Caki2 (cell line): ENCODE results near the gene NSD2. TPM values are rescaled to one million over a fixed set of nuclear protein-coding genes. Genes with fewer than 3 reads are reported as not detected.
"Not testable (repeated sequence)": the region's sequence is repeated elsewhere in the genome, so short reads cannot be mapped to it uniquely, and the experiment has no call there.

ENCODE experiments used
- DNase-seq: peaks from one replicate; pipeline ENCODE4 v3.0.0-alpha.2; 2015; ENCODE audit warnings: low read depth
- in situ Hi-C: cut with HindIII; loops from 2 replicates; pipeline ENCODE4 v1.10.0; 2016; ENCODE audit warnings: low sequenced_read_pairs, low pct_unique_long_range_greater_than_20kb, mixed read lengths
- total RNA-seq: library from RNA; depleted of rRNA; stranded (reverse); fragments of >200 nt; shearing (Covaris generic); gene quantifications from 2 replicates; pipeline ENCODE4 v1.2.3, GENCODE V29; 2014; ENCODE audit warnings: low replicate concordance

Gene NSD2
- total RNA-seq, 1 experiment from 2014 or later, result 54.8 TPM

DNA sequence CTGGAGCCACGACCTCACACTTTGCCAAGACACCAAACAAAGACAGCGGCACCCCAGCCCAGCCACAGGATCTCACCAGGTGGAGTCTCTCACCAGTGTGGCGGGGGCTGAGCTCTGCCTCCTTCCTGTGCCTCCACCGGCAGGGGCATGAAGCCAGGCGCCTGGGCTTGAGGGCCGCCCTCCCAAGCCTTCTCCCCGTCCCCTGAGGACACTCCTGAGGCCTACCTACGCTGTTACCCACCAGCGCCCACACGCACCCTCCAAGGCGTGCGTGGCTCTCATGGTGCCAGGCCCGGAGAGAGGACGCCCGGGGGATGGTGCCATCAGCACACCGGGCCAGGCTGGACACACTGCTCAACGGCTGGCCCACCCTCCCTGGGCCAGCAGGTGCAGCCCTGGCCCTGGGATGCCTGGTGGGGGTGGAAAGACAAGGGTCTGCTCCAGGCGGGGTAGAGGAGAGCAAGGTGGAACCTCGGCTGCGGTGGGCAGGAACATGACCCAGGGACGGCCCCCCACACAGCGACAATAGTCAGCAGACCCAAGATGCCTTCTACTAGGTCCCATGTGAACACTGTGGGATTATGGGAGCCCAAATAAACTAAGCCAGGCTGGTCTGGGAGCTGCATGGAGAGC, 115.5 kb downstream of the NSD2 start:
- in situ Hi-C loops, result no loop called here
- DNase-seq, result no peak

DNA sequence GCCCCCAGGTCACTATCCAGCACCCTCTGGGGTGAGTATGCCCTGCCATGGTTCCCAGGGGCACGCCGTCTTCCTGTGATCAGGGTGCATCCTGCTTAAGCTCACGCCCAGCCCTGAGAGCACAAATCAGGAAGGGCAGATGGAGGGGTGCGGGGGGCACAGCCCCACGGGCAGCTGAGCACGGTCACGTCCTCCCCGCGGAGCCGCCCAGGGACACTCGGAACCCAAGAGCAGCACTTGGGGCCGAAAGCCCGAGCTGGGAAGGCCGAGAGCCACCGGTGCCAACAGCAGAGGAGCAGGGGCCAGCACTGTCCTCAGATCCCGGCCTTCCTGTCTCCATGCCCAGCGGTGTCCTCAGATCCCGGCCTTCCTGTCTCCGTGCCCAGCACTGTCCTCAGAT, 116.1 kb downstream of the NSD2 start:
- in situ Hi-C loops, result no loop called here
- DNase-seq, result no peak

DNA sequence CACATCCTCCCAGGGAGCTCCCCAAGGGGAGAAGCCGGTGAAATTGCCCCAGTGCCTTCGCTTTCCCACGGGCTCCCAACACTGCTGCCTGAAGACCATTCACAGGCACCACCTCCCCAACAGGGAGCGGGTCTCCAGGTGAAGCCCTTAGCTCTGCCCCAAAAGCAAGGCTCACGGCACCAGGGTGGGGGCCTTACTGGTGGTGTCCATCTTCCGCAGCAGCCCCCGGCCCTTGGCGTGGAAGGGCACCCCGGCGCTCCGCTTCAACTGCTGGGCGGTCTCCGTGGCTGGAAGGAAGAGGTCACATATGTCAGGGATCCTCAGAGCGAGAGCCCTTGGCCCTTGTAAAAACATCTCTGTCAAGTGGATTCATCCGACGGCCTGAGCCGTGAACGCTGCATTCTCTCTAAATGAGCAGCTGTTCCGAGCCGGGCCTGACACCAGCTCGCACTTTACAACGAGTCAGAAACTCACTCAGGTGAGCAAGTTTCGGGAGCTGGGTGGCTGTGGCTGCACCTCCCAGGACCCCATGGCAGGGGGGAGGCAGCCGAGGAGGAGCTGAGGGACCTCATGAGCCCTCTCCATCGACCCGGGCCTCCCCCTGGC, 116.6 kb downstream of the NSD2 start:
- DNase-seq, result no peak
- in situ Hi-C loops, result no loop called here

DNA sequence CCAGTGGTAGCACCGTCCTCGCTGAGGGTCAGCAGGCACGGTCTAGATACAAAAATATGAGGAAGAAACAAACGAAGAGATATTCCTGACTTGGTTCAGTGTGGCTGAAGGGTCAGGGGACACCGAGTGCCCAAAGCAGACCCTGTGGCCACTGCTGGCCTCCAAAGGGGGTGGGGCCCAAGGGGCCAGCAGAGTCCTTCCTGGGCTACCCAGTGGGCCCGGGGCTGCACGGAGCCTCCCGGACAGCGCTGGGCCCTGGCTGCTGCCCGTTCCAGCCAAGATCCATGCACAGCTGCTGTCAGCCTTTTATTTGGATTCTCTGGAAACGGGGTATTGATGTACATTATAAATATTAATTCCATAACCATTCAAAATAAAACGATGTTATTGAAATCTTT, 117.1 kb downstream of the NSD2 start:
- in situ Hi-C loops, result no loop called here
- DNase-seq, result no peak

GRCh38 chr4:1989533-1990347, 118.5 kb downstream of the NSD2 start:
- no peak for DNase-seq

DNA sequence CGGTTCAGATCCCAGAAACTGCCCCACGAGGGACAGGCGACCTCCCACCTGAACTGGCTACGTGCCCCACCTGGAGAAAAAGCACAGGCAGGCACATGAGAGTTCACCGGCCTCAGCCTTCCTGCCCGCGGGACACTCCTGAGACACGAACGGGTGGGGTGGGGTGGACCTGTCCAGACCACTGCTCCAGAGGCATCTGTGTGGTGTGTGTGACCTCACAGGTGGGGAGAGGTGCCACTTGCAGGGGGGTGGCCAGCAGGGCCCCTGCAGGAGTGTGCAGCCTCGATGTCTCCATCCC, 119.1 kb downstream of the NSD2 start:
- in situ Hi-C loops, result no loop called here
- DNase-seq, result no peak

More at GRCh38 chr4:1989533-1990347, 118.5 kb downstream of the NSD2 start:
- in situ Hi-C loops, result no loop called here

DNA sequence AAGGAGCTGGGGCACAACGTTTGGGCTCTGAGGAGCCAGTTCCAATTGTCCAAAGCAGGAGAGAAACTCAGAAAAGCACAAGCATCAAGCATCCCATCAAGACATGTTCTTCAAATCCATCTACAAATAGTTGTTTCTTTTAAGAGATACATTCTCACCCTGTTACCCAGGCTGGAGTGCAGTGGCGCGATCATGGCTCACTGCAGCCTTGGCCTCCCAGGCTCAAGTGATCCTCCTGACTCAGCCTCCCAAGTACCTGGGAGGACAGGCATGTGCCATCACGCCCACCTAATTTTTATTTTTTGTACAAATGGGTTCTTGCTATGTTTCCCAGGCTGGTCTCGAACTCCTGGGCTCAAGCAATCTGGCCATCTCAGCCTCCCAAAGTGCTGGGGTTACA, 119.5 kb downstream of the NSD2 start:
- no peak for DNase-seq
- in situ Hi-C loops, result no loop called here

GRCh38 chr4:1991087-1991486, 119.9 kb downstream of the NSD2 start:
- DNase-seq, result no peak
- in situ Hi-C loops, result no loop called here

- DNase-seq, result peak; percentile 78
- in situ Hi-C loops, result no loop called here
These were observed 120.6 kb downstream of the NSD2 start for GRCh38 chr4:1991596-1992434.

GRCh38 chr4:1992468-1993168, 121.4 kb downstream of the NSD2 start:
- in situ Hi-C loops, result no loop called here
- DNase-seq, result no peak

- no peak for DNase-seq
- in situ Hi-C loops, result no loop called here
These were observed 122.0 kb downstream of the NSD2 start for GRCh38 chr4:1993169-1993516.

DNA sequence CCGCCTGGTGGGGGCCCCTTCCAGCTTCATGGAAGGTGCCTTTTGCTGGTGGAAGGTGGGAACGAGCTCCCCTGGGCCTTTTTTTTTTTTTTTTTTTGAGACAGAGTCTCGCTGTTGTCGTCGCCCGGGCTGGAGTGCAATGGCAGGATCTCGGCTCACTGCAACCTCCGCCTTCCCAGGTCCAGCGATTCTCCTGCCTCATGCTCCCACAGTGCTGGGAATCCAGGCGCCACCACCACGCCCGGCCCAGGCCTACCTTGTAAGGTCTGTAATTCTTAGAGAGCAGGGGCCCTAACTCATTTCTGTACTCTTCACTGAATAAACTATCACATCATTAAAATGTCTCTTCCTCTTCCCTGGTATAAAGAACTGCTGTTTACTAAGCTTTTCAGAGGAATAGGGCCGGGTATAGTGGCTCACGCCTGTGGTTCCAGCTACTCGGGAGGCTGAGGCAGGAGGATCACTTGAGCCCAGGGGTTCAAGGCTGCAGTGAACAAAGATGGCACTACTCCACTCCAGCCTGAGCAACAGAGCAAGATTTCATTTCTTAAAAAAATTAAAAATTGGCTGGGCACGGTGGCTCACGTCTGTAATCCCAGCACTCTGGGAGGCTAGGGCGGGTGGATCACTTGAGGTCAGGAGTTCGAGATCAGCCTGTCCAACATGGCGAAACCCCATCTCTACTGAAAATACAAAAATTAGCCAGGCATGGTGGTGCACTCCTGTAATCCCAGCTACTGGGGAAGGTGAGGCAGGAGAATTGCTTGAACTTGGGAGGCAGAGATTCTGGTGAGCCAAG, 122.7 kb downstream of the NSD2 start:
- DNase-seq, in situ Hi-C loops: not testable (repeated sequence)

- in situ Hi-C loops, result no loop called here
- DNase-seq, result no peak
These were observed 123.7 kb downstream of the NSD2 start for GRCh38 chr4:1994938-1995337.

GRCh38 chr4:1996866-1997611, 125.8 kb downstream of the NSD2 start:
- no peak for DNase-seq

DNA sequence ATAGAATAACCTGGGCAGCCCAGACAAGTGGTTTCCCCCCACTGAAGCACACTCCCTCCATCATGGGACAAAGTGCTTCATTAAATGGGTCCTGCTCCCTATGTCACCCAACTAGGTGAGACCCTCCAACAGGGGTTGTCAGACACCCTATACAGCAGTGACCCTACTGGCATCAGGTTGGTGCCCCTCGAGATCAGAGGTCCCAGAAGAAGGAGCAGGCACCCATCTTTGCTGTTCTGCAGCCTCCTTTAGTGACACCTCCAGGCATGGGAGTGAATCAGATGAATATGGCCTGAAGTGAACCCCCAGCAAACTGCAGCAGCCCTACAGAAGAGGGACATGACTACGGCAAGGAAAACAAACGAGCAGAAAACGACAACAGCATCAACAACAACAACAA, 126.5 kb downstream of the NSD2 start:
- in situ Hi-C loops, result no loop called here
- DNase-seq, result no peak

More at GRCh38 chr4:1996866-1997611, 125.8 kb downstream of the NSD2 start:
- in situ Hi-C loops, result no loop called here

GRCh38 chr4:1998296-1998695, 127.1 kb downstream of the NSD2 start:
- DNase-seq, result peak; percentile 57

GRCh38 chr4:1999308-1999707, 128.1 kb downstream of the NSD2 start:
- DNase-seq, in situ Hi-C loops: not testable (repeated sequence)

More at GRCh38 chr4:1998296-1998695, 127.1 kb downstream of the NSD2 start:
- in situ Hi-C loops, result no loop called here
